SK-N-SH treated with all-trans-retinoic acid at 6 μM for 48 hours (cell line): ENCODE measurements around the gene WNK2.

Source experiments
- ARNTL ChIP-seq: fragments of 450-650 bp; formaldehyde crosslinking; IDR thresholded peaks from 2 replicates; pipeline ENCODE4 v1.5.0; 2020; ENCODE audit warnings: low read depth, mild to moderate bottlenecking, moderate library complexity, borderline replicate concordance
- CREB5 ChIP-seq: fragments of 250-450 bp; sonication (Bioruptor Pico); IDR thresholded peaks from 2 replicates; pipeline ENCODE4 v1.5.1; 2020; ENCODE audit warnings: low read depth, mild to moderate bottlenecking, moderate library complexity
- OSR1 ChIP-seq: fragments of 250-450 bp; sonication (Bioruptor Pico); IDR thresholded peaks from 2 replicates; pipeline ENCODE4 v1.8.0; 2022; ENCODE audit warnings: moderate library complexity, mild to moderate bottlenecking, inconsistent platforms
- PATZ1 ChIP-seq: fragments of 250-450 bp; sonication (Bioruptor Pico); IDR thresholded peaks from 2 replicates; pipeline ENCODE4 v1.8.0; 2020; ENCODE audit warnings: mild to moderate bottlenecking, moderate library complexity, borderline replicate concordance
- POU6F1 ChIP-seq: fragments of 250-450 bp; sonication (Bioruptor Pico); IDR thresholded peaks from 2 replicates; pipeline ENCODE4 v1.8.0; 2021; ENCODE audit warnings: low read depth, mild to moderate bottlenecking, moderate library complexity, borderline replicate concordance
- RARB ChIP-seq: fragments of 250-450 bp; sonication (Bioruptor Pico); IDR thresholded peaks from 2 replicates; pipeline ENCODE4 v1.8.0; 2021; ENCODE audit warnings: mild to moderate bottlenecking, moderate library complexity
- SNAI2 ChIP-seq: fragments of 250-450 bp; sonication (Bioruptor Pico); IDR thresholded peaks from 2 replicates; pipeline ENCODE4 v1.5.0; 2020; ENCODE audit warnings: mild to moderate bottlenecking, moderate library complexity
- TOX ChIP-seq: fragments of 250-450 bp; sonication (Bioruptor Pico); IDR thresholded peaks from 2 replicates; pipeline ENCODE4 v1.8.0; 2021; ENCODE audit warnings: mild to moderate bottlenecking, moderate library complexity, borderline replicate concordance
- ZFP3 ChIP-seq: fragments of 250-450 bp; sonication (Bioruptor Pico); IDR thresholded peaks from 2 replicates; pipeline ENCODE4 v1.5.0; 2020; ENCODE audit warnings: mild to moderate bottlenecking, moderate library complexity
- ZFP30 ChIP-seq: fragments of 450-650 bp; formaldehyde crosslinking; IDR thresholded peaks from 2 replicates; pipeline ENCODE4 v1.5.0; 2022; ENCODE audit warnings: mild to moderate bottlenecking, moderate library complexity
- ZNF8 ChIP-seq: fragments of 450-650 bp; formaldehyde crosslinking; IDR thresholded peaks from 2 replicates; pipeline ENCODE4 v1.5.0; 2020; ENCODE audit warnings: mild to moderate bottlenecking, moderate library complexity

- no peak for TF ChIP-seq PATZ1 (CRISPR knock-in tag)
- no peak for TF ChIP-seq ARNTL (CRISPR knock-in tag)
- no peak for TF ChIP-seq POU6F1 (CRISPR knock-in tag)
- no peak for TF ChIP-seq ZNF8
- no peak for TF ChIP-seq ZFP3
- TF ChIP-seq RARB (CRISPR knock-in tag): no peak
- TF ChIP-seq TOX: no peak
- no peak for TF ChIP-seq CREB5
- TF ChIP-seq OSR1: no peak
- no peak for TF ChIP-seq SNAI2
- no peak for TF ChIP-seq ZFP30
Measured at GRCh38 chr9:93228030-93228429, 44.1 kb downstream of the WNK2 start.
